IPS-18c (cell line): ENCODE data around the gene DIAPH2.

ENCODE experiments used
- H3K4me3 ChIP-seq: 2 replicates; pipeline ENCODE4 v1.7.0; 2013; ENCODE audit warnings: low read depth, mild to moderate bottlenecking, low read length, moderate library complexity; ENCODE audit not compliant: insufficient read depth
- H3K9me3 ChIP-seq: one replicate; pipeline ENCODE4 v1.6.1; 2013; ENCODE audit warnings: mild to moderate bottlenecking, low read length, moderate library complexity; ENCODE audit not compliant: control insufficient read depth, insufficient read depth

The DIAPH2 gene

GRCh38 chrX:97628326-97628725, 943.7 kb downstream of the DIAPH2 start:
- H3K9me3 ChIP-seq: no peaks in the 10 kb centered on the region

GRCh38 chrX:97628807-97629596, 944.4 kb downstream of the DIAPH2 start:
- no peak overlapping the region for H3K4me3 ChIP-seq
- no peaks in the 10 kb centered on the region for H3K9me3 ChIP-seq

More at GRCh38 chrX:97628326-97628725, 943.7 kb downstream of the DIAPH2 start:
- no peak overlapping the region for H3K4me3 ChIP-seq

GRCh38 chrX:97629597-97629985, 944.9 kb downstream of the DIAPH2 start:
- H3K4me3 ChIP-seq: no peak overlapping the region
- H3K9me3 ChIP-seq: no peaks in the 10 kb centered on the region

DNA sequence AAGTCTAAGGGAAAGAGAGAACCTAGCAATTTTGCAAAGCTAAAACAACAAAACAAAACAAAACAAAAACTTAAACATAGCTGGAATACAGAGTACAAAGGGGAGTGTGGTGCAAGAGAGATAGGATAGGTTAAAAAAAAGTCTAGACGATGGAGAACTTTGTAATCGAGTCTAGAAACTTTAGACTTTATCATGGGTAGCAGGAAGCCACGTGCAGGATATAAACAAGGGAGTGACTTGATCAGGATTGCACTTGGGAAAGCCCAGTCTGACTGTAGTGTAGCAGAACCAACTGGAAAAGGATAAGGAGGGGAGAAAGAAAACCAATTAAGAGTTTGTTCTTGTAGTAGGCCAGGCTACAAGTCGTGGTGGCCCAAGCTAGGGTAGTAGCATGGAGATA, 949.2 kb downstream of the DIAPH2 start:
- no peak overlapping the region for H3K4me3 ChIP-seq
- H3K9me3 ChIP-seq: no peaks in the 10 kb centered on the region

- no peaks in the 10 kb centered on the region for H3K9me3 ChIP-seq
- no peak overlapping the region for H3K4me3 ChIP-seq
Measured at GRCh38 chrX:97636473-97637140, 952.0 kb downstream of the DIAPH2 start.

DNA sequence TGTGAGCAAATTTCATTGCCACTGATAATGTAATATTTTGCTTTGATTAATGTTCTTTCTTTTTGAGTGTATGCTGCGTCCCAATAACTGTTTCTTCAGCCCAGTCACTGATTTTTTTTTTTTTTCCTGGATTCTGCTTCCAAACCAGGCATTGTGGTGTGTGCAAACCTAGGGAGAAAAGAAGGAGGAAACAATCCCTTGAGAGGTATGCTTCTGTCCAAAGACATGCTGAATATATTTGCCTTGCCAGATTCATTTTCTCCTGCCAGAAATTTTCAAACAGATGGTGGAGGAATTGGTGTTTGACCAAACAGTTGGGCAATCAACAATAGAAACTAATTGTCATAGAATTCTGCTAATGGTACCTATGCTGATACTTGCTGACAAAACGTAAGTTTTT, 952.6 kb downstream of the DIAPH2 start:
- H3K9me3 ChIP-seq: no peaks in the 10 kb centered on the region
- no peak overlapping the region for H3K4me3 ChIP-seq

DNA sequence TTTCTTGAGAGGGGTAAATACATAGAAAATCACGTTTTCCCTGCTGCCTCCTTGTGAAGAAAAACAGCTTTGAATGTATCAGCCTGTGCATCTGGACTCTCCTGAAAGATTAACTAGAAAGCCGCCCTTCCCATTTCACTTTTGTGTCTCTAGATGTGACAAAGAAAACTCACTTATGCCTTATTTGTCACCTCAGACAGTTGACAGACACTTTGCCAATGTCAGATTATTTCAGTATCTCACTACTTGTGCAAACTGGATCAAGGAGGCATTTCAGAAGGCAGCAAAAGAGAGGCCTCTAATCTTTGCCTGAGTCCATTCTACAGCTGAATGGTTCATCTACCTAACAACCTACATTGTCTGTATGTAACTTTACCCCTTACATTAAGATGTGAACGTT, 954.0 kb downstream of the DIAPH2 start:
- Histone ChIP-seq H3K4me3 (no peak overlapping the region), H3K9me3 (no peaks in the 10 kb centered on the region)

DNA sequence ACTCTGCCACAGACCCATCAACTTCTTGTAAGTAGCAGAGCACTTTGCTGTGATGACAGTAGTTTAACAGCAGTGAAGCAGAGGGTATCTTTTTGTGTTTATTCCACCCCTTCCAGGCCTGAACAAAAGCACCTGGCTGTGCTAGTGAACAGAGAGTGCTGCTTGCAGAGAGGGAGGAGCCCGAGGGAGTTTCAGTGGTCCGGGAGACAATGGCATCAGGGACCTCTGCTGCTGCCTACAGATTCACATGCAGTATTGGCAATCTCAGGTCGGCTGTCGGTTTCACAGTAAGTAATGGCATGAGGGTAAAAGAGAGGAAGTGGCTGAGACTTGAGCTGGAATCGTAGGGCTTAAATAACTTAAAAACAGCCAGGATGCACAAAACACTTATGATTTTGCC, 954.9 kb downstream of the DIAPH2 start:
- Histone ChIP-seq H3K9me3 (no peaks in the 10 kb centered on the region), H3K4me3 (no peak overlapping the region)
